CD4-positive, alpha-beta T cell treated with Interferon gamma for 1 hour (primary cell): ENCODE data around the gene NKD1.
"Not testable (repeated sequence)": the region's sequence is repeated elsewhere in the genome, so short reads cannot be mapped to it uniquely, and the experiment has no call there.

ENCODE experiments used
- DNase-seq: peaks from one replicate; pipeline ENCODE4 v3.0.0-alpha.2; 2020

The NKD1 gene

DNA sequence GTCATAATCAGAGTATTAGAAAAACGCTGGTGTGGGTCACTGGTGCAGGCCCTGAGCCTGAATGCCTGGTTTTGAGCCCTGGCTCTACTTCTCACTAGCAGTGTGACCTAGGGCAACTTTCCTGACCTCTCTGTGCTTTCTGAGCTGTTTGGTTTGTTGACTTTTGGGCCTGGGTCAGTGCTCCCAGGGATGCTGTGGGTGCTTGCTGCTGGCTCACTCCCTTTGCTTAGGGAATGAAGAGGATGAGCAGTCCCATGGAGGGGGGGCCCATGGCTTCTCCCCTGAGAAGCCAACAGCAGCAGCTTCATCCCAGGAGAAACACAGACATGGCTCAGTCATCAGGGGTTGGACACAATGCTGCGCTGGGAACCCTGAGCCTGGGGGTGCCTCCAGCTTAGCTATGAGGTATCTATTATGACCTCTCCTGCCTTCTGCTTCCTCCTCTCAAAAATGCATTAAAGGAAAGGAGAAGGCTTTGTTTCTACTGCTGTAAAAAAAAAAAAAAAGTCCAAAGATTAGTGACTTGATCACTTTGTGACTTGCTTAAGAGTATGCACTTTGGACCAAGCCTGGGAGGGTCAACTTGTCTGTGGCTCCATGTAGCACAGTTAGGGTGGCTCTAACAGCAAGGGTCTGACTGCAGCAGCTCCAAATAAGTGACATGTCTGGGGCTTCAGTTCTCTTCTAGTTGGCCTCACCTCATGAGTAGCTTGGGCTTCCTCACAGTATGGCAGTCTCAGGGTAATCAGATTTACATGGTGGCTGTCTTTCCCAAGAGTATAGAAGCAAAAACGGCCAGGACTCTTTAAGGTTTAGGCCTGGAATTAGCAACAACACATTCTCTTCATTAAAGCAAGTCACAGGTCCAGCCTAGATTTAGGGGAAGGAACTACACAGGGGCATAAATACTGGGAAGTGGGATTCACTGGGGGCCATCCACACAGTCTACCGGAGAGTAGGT lies 13.0 kb downstream of the NKD1 start:
- DNase-seq, result no peak

DNA sequence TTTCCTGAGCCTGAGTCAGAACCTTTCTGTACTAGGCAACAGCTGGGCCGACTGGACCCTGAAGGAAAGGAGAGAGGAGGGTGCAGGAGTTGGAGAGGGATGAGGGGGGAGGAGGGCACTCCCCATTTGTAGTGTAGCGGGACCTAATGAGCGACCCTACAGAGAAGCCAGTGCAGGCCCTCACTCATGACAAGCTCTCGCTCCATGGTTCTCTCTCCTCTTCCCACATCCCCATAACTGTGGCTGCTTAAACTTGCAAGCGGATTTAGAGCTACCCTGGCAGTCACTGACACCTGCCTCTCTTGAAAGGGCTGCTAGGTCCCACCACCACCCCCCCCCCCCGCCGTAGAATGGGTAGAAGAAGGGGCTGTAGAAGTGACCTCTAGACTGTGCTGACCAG lies 14.5 kb downstream of the NKD1 start:
- no peak for DNase-seq

DNA sequence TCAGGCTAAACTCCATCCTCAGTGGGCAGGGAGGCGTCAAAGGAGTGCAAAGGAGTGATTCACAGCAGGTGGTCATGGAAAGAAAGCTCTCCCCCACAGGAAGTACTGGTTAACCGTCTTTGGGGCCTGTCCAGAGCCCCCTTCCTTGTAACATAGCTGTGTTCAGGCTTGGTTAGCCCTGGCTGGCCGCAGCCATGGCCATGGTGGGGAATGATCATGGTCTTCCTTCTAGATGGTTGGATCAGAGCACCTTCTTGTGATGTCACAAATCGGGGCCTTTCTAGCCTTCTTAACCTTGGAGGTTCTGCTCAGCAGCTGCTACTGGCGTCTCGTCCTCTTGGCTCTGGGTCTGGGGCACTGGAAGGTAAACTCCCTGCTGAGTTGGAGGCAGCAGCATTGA lies 15.8 kb downstream of the NKD1 start:
- no peak for DNase-seq

DNA sequence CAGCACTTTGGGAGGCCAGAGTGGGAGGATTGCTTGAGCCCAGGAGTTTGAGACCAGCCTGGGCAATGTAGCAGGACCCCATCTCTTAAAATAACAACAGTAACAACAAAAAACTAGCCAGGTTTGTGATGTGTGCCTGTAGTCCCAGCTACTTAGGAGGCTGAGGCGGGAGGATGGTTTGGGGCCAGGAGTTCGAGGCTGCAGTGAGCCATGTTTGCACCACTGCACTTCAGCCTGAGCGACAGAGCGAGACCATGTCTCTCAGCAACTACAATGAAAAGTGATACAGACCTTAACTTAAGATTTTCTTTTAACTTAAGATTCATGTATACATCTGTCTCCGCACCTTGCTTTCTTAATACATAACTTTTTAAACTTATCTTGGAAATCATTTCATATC lies 17.2 kb downstream of the NKD1 start:
- DNase-seq, result no peak

DNA sequence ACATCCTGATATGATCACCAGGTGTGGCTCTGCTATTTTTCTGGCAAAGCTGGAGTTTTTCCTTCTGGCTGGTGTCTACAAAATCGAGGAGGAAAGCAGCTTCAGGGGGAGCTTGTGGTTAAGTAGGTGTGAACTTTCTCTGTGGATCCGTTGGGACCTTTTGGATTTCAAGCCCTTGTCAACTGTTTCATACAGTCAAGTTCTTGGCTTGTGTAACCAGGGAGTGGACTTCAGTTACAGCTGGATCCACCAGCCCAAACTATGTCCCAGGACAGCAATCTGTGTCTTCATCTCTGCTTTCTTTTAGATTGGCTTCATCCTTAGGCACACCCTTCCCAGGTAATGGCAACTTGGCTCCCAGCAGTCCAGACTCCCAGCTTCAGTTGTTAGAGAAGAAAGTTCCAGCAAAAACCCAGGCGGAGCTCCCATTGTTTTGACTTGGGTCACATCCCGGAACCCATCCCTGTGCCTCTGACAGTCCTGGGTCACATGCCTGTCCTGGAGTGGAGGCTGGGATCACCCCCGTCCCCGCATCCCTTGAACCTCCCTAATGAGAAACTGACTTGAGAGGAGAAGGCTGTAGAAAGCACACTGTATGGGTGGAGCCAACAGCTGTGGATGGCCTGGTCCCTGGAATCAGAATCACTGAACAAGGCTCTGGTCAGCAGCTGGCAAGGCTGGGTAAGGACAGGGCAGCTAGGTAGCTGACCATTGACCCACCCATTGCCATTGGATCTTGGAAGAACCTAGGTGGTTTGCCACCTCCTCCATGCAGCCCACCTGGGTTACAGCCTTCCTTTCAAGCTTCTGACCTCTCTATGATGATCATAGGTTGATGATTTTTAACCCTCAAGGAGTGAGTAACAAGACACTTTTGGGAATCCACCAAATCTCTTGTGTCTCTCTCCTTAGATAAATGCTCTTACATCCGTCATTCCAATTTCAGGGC lies 18.1 kb downstream of the NKD1 start:
- DNase-seq, result no peak

DNA sequence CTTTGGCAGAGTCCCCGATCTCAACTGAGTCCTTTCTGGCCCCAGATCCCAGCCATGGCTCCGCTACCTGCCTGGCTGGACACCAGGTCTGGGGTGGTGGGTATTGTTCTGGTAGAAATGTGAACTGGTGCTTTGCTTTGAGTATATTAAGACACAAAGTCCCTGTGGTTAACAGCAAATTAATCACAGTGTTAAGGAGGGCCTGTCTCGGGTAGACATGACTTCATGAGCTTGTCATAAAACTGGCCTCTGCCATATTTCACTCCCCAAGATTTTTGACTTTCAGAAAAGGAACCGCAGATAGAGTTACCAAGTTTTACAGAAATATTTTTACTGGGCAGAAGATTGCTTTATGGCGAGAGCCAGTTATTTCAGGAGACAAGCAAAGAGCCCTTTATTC lies 19.5 kb downstream of the NKD1 start:
- DNase-seq, result no peak

DNA sequence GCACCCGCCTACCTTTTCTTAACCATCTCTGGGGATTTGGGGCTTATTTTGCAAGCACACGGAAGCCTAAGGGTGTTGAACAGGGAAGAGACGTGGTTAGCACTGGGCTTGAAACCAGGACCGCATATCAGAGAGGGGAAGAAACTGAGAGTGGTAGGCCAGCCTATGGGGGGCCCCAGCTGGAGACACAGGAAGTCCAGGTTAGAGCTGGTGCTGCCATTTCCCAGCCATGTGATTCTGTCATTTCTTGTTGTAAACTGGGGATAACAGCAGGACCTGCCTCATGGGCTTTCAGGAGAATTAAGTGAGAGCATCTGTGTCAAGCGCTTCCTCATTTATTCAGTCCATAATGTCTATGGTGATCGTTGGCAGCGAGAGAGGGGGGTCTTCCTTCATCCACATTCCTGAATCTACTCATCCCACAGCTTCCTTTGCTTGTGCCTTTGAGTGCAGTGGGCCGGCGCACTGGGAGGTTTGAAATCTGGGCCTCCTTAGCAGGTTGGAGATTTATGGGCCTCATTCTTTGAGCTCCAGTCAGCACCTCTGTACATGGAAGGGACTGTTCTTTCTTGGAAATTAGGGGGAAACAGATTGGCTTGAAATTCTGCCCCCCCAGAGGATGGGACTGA lies 20.1 kb downstream of the NKD1 start:
- DNase-seq, result no peak

DNA sequence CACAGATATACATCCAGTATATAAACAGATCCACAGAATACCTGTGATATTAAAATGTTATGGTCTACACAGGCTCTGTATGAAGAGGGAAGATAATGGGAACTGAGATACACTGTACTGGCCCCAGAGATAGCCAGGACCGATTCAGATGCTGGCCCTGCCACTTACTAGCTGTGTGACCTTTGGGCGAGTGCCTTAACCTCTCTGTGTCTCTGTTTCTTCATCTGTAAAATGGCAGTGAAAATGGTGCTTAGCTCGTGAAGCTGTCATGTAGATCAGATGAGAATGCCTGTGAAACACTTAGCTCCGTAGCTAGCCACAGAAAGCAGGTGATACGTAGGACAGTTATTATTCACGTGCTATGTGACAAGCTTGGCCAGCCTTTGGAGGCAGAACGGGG lies 22.2 kb downstream of the NKD1 start:
- DNase-seq, result no peak

DNA sequence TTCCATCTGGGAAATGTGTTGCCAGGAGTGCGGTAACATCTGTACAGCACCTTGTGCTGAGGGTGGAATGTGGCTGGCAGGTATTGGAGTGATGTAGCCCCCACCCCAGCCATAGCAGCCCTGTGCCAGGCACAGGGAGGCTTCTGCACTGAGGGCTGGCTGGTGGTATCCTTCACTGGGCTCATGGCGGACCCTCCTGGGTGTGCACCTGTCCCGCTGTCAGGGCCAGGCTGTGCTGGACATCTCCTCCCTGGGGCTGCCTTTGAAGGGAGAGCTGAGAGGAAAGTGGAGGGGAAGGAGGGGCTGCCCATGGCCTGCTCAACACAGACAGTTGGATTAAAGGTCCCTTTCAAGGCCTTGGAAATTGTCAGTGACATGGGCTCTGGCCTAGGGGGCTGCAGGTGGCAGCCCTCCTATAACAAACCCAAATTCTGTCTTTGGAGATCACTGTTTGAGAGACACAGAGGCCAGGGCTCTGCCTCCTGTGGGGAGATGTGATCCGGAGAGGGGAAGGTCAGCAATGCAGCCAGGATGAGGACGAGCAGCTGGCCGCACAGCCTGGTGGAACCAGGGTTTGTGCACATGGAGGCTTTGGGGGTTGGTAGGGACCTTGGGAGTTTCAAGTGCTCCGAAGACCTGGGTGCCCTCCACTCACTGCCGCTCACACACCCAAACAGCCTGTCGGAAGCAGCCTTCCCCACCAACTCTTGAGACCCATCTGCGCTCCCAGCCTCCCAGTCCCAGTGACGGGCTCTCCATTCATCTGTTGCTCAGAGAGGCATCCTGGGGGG lies 22.8 kb downstream of the NKD1 start:
- DNase-seq, result no peak

DNA sequence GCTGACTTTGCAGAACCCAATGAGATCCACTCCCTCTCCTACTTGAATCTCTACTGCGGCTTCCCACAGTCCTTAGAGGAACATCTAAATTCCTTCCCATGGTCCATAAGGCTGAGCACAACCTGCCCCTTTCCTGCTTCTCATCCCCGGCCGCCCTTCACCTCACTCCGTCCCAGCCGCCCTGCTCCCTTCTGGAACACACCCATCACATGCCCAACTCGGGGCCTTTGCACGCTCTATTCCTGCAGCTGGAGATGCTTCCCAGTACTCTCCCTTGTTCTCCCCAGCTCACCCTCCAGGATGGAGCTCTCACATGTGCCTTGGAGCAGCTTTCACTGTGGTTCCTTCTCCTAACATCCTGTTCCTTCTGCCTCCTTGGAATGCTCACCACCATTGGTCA lies 23.6 kb downstream of the NKD1 start:
- DNase-seq, result no peak

DNA sequence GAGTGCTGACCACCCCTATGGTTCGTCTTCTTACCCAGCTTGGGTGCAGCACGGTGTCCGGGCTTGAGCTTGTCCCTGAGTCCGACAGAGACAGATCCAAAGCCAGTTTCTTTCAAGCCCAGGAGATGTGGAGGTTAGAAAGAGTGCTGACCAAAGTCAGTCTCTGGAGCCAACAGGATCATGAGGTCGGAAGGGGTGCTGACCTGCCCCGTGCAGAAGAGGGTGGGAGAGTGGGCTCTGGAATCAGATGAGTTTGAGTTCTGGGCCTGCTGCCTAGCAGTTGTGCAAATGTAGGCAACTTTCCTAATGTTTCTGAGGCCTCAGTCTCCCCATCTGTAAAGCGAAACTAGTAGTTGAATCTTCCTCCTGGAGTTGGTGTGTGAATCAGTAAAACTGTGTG lies 24.5 kb downstream of the NKD1 start:
- DNase-seq, result no peak

DNA sequence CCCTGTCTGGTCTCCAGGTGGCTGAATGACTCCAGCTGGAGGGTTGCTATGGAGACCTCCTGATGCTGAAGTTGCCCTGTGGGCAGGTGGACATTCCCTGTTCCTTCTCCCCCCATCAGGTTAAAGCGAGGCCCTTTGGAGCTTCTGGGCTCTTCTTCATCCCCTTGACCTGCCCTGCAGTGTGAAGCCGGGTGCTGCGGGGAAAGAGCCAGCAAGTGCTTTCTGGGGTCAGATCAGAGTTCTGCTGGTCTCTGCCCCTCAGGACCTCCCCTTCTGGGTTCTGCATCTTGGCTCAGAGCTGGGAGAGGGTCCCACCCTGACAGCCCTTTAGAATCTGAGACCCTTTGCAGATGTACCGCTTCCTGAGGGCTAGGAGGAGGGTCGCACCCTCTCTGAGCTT lies 25.1 kb downstream of the NKD1 start:
- DNase-seq, result no peak

DNA sequence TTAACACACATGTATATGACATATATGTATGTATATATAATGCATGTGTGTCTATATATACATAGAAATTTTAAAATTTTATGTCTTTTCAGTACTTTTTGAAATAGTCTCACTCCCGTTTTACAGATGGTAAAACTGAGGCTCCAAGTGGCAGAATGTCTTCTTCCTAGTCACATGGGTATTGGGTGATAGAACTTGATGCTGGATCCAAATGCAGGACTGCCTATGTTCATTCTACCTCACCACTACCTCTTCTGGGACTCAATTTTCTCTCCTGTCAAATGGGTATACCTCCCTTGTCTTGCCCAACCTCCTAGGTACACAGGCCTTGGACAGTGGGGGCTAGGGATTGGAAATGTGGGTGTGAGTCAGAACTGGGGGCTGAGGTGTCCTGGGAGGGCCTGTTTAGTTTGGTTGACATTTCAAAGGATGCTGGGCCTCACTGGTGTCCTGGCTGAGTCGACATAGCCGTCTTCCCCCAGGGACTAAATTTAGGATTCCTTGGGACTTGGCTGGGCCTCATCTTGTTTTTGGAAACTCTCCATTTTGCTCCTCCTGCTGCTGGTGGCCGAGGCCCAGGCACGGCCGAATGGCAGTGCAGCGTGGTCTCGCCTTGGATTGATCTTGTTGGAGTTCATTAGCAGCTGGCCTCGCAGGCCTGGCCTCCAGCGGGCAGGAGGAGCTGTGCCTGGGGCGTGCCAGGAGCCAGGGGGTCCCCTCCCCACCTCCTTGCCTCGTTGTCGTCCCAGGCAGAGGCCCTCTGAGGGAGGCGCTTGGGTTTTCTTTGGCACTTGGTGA lies 25.9 kb downstream of the NKD1 start:
- DNase-seq, result no peak

DNA sequence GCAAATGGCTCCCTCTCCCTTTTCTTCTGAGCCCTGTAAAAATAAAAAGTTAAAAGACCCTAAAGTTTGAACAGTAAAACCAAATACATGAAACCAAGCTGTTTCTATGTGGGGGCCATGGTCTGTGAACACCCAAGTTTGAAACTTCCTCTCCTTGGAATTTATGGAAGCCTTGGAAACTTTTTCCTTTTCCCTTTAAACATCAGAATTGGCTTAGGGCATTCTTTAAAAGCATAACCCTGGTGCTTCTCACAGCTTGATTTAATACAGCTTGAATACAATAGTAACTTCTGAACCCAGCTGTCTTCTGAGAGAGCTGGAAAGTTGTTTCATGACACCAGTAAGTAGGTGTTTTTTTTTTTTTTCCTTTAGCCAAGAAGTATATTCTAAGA lies 26.5 kb downstream of the NKD1 start:
- DNase-seq, result no peak

DNA sequence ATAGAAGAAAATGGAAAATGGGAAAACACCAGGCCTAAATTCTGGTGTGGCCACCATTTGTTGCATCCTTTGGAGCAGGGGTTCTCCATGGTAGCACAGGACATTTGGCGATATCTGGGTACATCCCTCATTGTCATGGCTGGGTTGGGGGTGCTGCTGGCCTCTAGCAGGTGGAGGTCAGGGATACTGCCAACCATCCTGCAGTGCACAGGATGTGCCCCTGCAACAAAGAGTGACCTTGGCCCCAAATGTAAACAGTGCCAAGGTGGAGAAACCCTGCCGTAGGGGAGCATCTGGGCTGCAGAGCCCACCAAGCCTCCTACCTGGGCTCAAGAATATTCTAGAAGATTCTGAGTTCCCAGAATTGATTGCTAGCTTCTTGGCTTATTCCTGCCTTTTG lies 27.5 kb downstream of the NKD1 start:
- no peak for DNase-seq

DNA sequence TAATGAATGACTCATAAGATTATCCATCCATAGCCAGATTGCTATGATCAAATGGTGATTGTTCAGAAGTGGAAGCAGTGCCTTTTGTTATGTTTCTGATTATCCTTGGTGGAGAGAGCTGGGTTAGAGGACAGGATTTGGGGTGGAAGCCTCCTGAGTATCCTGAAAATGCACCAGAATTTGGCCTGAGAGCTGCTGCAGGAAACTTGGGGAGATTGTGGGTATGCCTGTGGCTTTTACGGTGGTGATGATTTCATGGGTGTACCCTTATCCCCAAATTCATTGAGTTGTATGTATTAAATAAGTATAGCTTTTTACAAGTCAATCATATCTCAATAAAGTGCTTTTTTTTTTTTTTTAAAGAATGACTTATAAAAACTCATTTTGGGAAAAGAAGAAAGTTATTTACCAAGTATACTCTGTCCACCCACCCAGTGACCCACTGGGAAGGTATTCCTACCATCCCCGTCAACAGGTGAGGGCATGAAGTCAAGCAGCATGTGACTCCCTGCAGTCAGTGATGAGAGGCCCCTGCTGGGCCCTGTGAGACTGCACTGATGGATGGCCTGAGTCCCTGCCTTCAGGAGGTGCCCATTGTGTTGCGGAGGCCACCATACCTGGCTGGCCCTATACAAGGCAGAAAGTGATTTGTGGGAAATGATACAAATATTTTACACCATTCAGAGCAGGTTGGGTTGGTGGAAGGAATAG lies 28.4 kb downstream of the NKD1 start:
- DNase-seq, result no peak

DNA sequence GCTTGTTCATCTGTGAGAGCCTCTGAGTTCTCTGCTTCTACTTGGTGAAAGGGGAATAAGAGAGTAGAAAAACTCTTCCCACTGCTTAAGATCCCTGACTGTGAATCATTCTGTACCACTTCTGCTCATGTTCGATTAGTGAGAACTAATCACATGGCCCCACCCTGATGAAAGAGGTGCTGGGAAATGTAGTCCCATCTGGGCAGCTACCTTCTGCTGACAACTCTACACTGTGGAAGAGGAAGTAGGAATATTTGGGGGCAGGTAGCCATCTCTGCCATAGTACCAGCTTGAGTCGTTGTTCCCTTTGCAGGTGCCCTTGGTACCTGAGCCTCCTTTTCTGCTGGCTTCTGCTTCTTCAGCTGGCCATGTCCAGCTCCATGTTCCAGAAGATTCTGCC lies 29.9 kb downstream of the NKD1 start:
- DNase-seq, result no peak

DNA sequence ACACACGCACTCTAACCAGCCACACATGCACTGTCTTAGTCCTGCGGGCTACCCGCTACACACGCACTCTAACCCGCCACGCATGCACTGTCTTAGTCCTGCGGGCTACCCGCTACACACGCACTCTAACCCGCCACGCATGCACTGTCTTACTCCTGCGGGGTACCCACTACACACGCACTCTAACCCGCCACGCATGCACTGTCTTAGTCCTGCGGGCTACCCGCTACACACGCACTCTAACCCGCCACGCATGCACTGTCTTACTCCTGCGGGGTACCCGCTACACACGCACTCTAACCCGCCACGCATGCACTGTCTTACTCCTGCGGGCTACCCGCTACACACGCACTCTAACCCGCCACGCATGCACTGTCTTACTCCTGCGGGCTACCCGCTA lies 31.2 kb downstream of the NKD1 start:
- not testable (repeated sequence) for DNase-seq

DNA sequence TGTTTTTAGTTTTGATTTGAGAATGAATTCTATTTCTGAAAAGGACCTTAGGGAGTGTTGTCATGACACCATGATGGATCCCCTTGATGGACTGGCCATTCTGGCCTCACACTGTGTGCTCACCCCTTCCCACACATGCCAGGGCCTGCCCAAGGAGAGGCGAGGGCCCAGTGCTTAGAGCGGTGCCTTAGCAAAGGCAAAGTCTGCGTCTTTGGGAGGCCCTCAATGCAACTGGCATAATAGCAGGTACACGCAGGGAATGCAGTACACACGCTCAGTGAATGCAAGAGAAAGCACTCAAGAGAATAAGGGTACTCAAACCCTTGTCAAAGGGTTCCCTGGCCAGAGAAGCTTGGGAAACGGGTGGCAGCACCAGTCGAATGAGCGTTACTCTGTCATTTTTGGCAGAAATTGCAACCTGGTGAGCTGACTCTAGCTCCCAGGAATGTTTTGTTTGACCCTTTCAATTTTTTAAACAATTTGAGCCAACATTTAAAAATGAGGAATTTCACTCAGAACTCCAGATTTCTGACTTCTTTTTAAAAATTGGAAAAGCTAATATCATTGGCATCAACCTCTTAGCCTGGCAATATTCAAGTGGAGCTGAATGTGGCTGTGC lies 32.1 kb downstream of the NKD1 start:
- no peak for DNase-seq

DNA sequence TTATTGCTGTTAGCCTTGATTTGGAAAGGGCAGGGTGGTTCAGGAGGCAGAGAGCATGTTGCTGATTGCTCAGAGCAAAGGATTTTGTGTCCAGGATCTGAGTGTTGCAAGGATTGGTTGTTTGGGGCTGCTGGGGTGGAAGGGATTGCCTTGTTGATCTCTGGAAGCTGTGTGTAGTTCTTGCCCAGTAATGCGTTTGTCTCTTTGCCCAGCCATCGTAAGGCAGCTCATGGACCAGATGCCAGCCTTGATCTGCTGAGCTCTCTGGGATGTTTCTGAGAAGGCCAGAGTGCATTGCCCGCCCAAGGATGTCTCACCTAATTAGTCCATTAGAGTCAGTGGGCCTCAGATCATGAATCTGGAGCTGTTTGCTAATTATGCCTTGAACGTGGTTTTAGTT lies 33.6 kb downstream of the NKD1 start:
- DNase-seq, result no peak

DNA sequence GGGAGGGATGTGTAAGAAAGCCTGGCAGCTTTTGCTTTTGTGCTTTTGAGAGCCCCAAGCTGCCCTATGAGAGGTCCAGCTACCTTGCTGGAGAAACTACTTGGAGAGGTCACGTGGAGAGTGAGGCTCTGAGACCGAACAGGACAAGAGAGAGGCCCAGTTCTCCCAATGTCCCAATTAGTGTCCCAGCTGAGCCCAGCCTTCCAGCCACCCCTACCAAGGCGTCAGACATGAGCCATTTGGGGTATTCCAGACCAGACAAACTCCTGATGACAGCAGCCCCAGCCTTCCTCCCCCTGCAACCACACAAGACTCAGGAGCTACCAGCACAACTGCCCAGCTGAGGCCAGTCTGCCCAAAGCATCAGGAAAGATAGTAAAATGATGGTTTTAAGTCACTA lies 35.0 kb downstream of the NKD1 start:
- DNase-seq, result no peak
